Putamen (tissue), 1 donor: ENCODE data around the gene FKTN.
"Not testable (repeated sequence)": the region's sequence is repeated elsewhere in the genome, so short reads cannot be mapped to it uniquely, and the experiment has no call there.

Source experiments
- DNase-seq: peaks from one replicate; pipeline ENCODE4 v3.0.0-alpha.2; 2016; ENCODE audit warnings: low spot score

Gene FKTN

GRCh38 chr9:105557804-105558610, at the start of gene FKTN:
Gene FKTN (plus strand): TSS chr9:105558131. CDS start chr9:105575033, 16,902 bp downstream.
- DNase-seq: peak; percentile 87

- DNase-seq: no peak
Measured at GRCh38 chr9:105508530-105508929, 49.4 kb upstream of the FKTN start.

GRCh38 chr9:105510024-105510423, 47.9 kb upstream of the FKTN start:
- DNase-seq: no peak

- no peak for DNase-seq
Measured at GRCh38 chr9:105511446-105511845, 46.5 kb upstream of the FKTN start.

GRCh38 chr9:105515811-105516413, 42.0 kb upstream of the FKTN start:
- no peak for DNase-seq

- not testable (repeated sequence) for DNase-seq
Measured at GRCh38 chr9:105519710-105520369, 38.1 kb upstream of the FKTN start.

- DNase-seq: not testable (repeated sequence)
Measured at GRCh38 chr9:105520992-105521391, 36.9 kb upstream of the FKTN start.

GRCh38 chr9:105522618-105523385, 35.1 kb upstream of the FKTN start:
- not testable (repeated sequence) for DNase-seq

GRCh38 chr9:105531530-105531929, 26.4 kb upstream of the FKTN start:
- no peak for DNase-seq

- no peak for DNase-seq
Measured at GRCh38 chr9:105535920-105536668, 21.8 kb upstream of the FKTN start.

GRCh38 chr9:105539452-105539851, 18.5 kb upstream of the FKTN start:
- DNase-seq: no peak

GRCh38 chr9:105541838-105542237, 16.1 kb upstream of the FKTN start:
- DNase-seq: no peak

- no peak for DNase-seq
Measured at GRCh38 chr9:105554042-105554441, 3.9 kb upstream of the FKTN start.

- no peak for DNase-seq
Measured at GRCh38 chr9:105572455-105572854, 14.5 kb downstream of the FKTN start.

GRCh38 chr9:105579952-105580351, 22.0 kb downstream of the FKTN start:
- not testable (repeated sequence) for DNase-seq

- not testable (repeated sequence) for DNase-seq
Measured at GRCh38 chr9:105581550-105581949, 23.6 kb downstream of the FKTN start.

- DNase-seq: no peak
Measured at GRCh38 chr9:105593145-105593544, 35.2 kb downstream of the FKTN start.

- peak; percentile 29 for DNase-seq
Measured at GRCh38 chr9:105608721-105609598, 51.0 kb downstream of the FKTN start.

- no peak for DNase-seq
Measured at GRCh38 chr9:105621001-105621400, 63.1 kb downstream of the FKTN start.

- no peak for DNase-seq
Measured at GRCh38 chr9:105625088-105625487, 67.2 kb downstream of the FKTN start.
